Skeletal muscle tissue (tissue), 4 donors: ENCODE measurements around the gene PARP9. TPM values are rescaled to one million over a fixed set of nuclear protein-coding genes. Genes with fewer than 3 reads are reported as not detected.
A peak's percentile ranks its signal among the peaks of the same experiment; 100 is the strongest.
"Not testable (repeated sequence)": the region's sequence is repeated elsewhere in the genome, so short reads cannot be mapped to it uniquely, and the experiment has no call there.

Experiments used
- H3K27ac ChIP-seq: one replicate; pipeline ENCODE4 v1.7.0; 2013; ENCODE audit warnings: mild to moderate bottlenecking, low read depth, low read length, inconsistent platforms
- H3K27me3 ChIP-seq, 3 donors: one replicate each; pipeline ENCODE4 v1.7.0; 2013; ENCODE audit warnings: low read length in 3 of 3; ENCODE audit not compliant: control insufficient read depth in 3 of 3, insufficient read depth in 3 of 3
- H3K36me3 ChIP-seq, 3 donors: one replicate each; pipeline ENCODE4 v1.7.0; 2013; ENCODE audit warnings: low read length in 3 of 3; ENCODE audit not compliant: control insufficient read depth in 3 of 3, insufficient read depth in 3 of 3
- H3K4me1 ChIP-seq, 3 donors: one replicate each; pipeline ENCODE4 v1.7.0; 2013; ENCODE audit warnings: low read length in 3 of 3, mild to moderate bottlenecking in 3 of 3; ENCODE audit not compliant: control insufficient read depth in 3 of 3, insufficient read depth in 3 of 3
- H3K4me3 ChIP-seq, 3 donors: one replicate each; pipeline ENCODE4 v1.7.0; 2013; ENCODE audit warnings: low read length in 3 of 3
- H3K9ac ChIP-seq, 3 donors: one replicate each; pipeline ENCODE4 v1.7.0; 2013; ENCODE audit warnings: low read length in 3 of 3, mild to moderate bottlenecking in 3 of 3, moderate library complexity in 2 of 3, low read depth in 1 of 3
- H3K9me3 ChIP-seq, 3 donors: one replicate each; pipeline ENCODE4 v1.7.0; 2013; ENCODE audit warnings: low read length in 3 of 3; ENCODE audit not compliant: control insufficient read depth in 3 of 3
- total RNA-seq: library from RNA; depleted of rRNA; stranded (reverse); fragments of >200 nt; gene quantifications from one replicate; pipeline ENCODE4 v1.2.3, GENCODE V29; 2014
- donor health status: Osteomylitis.

The PARP9 gene
- total RNA-seq, 1 donor from 2014 or later: 15.1 TPM

DNA sequence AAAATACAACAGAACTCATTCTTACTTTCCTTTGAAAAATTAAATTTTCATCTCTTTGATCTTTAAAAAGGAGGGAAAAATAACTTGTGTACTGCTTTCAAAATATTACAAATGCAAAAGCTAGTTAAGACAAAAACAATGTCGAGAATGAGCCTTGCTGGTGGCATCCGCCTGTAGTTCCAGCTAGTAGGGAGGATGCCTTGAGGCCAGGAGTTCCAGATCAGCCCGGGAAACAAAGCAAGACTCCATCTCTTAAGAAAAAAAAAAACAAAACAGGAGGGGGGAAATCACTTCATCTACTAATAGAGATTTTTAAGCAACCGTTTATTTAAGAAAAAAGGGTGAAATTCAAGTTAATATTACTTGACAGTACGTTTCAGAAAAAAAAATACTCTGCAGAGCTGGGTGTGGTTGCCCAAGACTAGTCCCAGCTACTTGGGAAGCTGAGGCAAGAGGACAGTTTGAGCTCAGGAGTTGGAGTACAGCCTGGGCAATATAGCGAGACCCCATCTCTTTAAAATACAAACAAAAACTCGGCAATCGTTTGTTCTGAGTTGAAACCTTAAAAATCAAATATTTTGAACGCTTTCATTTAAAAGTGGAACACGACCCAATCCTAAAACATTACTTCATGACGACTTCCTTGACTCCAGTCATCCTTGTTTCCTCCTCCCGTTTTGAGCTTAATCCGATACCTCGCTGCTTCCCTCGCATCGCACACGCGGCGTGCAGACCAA is 50.5 kb downstream of the PARP9 start:
- Histone ChIP-seq H3K9me3 (no peaks in the 10 kb centered on the region), H3K4me3 (peak overlapping the region; percentile 73 to 87 (median 86)), H3K4me1 (peaks cover 18 to 25% (median 23%) of the 10 kb centered on the region in 3 donors), H3K36me3 (no peaks in the 10 kb centered on the region), H3K27ac (peak overlapping the region; percentile 100), H3K9ac (peak overlapping the region; percentile 73 to 99 (median 97)), H3K27me3 (no peaks in the 10 kb centered on the region)

DNA sequence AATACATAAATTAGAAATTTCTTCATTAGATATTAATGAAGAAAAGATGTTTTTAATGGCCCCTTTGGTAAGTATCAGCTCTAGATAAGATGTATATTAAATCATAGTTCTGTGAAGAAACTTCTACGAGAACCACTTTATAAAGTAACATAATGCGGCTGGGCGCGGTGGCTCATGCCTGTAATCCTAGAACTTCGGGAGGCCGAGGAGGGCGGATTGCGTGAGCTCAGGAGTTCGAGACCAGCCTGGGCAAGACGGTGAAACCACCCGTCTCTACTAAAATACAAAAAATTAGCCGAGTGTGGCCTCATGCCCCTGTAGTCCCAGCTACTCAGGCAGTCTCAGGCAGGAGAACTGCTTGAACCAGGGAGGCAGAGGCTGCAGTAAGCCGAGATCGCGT is 51.8 kb downstream of the PARP9 start:
- H3K4me1 ChIP-seq: peaks cover 22 to 26% (median 25%) of the 10 kb centered on the region in 3 donors
- no peaks in the 10 kb centered on the region for H3K9me3 ChIP-seq
- no peaks in the 10 kb centered on the region for H3K27me3 ChIP-seq
- H3K9ac ChIP-seq: peak overlapping the region in 1 of 3 donors; percentile 28
- no peak overlapping the region for H3K4me3 ChIP-seq
- H3K36me3 ChIP-seq: no peaks in the 10 kb centered on the region
- H3K27ac ChIP-seq: peak overlapping the region; percentile 100

DNA sequence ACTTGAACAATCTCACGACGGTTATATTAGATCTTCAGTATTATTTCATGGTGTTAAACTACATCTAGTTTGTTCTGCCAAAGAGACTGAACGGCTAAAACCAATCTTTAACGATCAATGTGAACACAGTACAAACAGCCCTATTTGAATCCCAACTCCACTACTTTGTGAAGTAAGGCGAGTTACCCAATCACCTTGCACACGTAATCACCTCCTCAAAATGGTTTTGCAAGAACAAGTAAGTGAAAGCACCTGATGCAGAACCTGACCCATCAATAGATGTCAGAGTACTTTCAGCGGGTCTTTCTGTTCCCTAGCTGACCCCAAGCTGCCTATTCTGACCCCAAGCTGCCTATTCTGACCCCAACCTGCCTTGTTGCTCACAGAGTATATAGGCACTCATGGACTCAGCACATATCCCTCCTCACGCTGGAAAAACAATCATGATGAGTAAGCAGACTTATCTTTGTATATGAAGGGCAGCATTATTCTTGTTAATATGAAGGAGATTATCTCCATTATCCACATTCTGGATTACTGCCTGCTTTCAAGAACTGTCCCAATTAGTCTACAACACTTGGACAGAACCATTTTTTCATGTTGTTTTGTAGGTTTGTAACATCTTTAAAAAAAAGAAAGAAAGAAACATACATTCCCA is 53.1 kb downstream of the PARP9 start:
- Histone ChIP-seq H3K27ac (peak overlapping the region; percentile 39), H3K4me1 (peaks cover 22 to 26% (median 25%) of the 10 kb centered on the region in 3 donors), H3K27me3 (no peaks in the 10 kb centered on the region), H3K36me3 (no peaks in the 10 kb centered on the region), H3K9ac (no peak overlapping the region), H3K4me3 (no peak overlapping the region), H3K9me3 (no peaks in the 10 kb centered on the region)

DNA sequence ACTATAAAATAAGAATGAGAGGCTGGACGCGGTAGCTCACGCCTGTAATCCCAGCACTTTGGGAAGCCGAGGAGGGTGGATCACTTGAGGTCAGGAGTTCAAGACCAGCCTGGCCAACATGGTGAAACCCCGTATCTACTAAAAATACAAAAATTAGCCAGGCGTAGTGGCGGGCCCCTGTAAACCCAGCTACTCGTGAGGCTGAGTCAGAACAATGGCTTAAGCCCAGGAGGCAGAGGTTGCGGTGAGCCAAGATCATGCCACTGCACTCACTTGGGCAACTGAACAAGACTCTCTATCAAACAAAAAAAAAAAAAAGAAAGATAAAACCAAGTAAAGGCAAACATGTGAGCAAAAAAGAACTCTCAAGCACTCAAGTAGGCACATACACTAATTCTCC is 55.2 kb downstream of the PARP9 start:
- H3K36me3 ChIP-seq, H3K4me3 ChIP-seq, H3K9ac ChIP-seq, H3K9me3 ChIP-seq, H3K27me3 ChIP-seq: not testable (repeated sequence)
- Histone ChIP-seq H3K4me1 (peaks cover 21 to 26% (median 25%) of the 10 kb centered on the region in 3 donors), H3K27ac (peak overlapping the region; percentile 76)

DNA sequence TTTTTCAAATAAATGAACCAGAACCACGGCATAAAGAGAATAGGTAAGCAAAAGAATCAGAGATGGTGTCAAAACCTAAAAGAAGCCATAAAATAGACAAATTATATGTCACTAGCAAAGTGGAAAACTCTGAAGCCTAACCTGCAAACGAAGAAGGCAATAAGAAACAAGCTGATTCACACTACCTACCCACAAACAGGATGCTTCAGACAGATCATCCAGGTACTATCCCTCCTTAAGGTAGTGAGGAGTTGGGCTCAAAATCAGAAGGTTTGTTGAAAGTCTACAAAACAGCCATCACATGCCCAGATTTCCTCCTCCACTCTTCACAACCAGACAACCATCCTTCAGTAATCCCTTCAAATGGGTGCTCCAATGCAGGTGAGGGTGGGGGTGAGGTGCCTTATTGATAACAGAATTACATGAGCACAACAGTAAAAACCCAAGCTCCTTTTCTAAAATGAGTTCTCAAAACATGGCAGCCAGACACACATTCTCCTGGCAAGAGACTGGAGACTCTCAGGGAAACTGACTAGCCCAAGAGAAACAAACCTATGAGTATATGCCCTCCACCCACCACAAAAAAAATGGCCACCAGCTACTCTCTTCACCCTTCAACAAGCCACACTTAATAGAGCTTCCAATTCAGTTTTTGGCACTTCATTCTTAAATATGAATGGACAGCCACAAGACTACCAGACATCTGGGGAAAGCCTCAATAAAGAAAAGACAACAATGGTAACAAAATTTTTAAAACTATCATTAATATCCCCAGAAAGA is 55.8 kb downstream of the PARP9 start:
- Histone ChIP-seq H3K27ac (peak overlapping the region; percentile 76), H3K4me3 (no peak overlapping the region), H3K4me1 (peaks cover 21 to 25% (median 22%) of the 10 kb centered on the region in 3 donors), H3K9me3 (no peaks in the 10 kb centered on the region), H3K27me3 (no peaks in the 10 kb centered on the region), H3K9ac (no peak overlapping the region), H3K36me3 (no peaks in the 10 kb centered on the region)

DNA sequence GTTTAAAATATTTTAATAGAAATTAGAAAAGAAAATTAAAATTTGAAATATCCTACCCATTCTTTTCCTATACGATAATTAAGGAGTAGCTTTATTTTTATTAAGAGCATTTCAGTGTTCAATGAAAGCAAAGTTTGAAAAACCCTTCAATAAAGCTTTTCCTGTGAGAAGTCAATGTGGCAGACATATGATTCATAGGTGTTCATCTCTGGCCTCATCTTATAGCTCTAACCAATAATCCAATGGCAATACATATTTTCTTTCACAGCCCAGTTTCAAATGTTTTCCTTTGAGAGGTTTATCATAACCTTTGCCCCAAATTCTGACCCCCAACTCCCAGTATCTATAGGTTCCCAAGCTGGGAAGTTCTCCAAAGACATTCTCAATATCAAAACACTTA is 57.6 kb downstream of the PARP9 start:
- no peak overlapping the region for H3K4me3 ChIP-seq
- no peak overlapping the region for H3K9ac ChIP-seq
- H3K9me3 ChIP-seq: no peaks in the 10 kb centered on the region
- peaks cover 18 to 22% (median 20%) of the 10 kb centered on the region in 3 donors for H3K4me1 ChIP-seq
- no peaks in the 10 kb centered on the region for H3K36me3 ChIP-seq
- no peaks in the 10 kb centered on the region for H3K27me3 ChIP-seq
- no peak overlapping the region for H3K27ac ChIP-seq

DNA sequence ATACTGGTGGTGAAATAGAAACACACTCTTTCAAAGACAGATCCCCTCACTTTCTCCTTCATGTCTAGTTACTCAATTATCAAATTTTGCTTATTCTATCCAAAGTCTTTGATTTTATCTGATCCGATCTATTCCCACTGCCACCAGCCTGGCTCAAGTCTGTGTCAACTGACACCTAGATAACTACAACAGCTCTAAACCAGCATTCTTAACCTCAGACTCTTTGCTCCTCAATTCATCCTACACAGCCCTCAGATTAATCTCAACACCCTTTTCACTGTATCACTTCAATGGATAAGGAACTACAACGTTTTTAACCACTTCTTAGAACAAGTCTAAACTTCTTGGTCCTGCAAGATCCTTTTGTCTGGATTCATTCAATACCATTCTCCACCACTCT is 58.4 kb downstream of the PARP9 start:
- no peaks in the 10 kb centered on the region for H3K36me3 ChIP-seq
- H3K9ac ChIP-seq: no peak overlapping the region
- H3K27ac ChIP-seq: no peak overlapping the region
- no peaks in the 10 kb centered on the region for H3K27me3 ChIP-seq
- no peak overlapping the region for H3K4me3 ChIP-seq
- no peaks in the 10 kb centered on the region for H3K9me3 ChIP-seq
- peaks cover 10 to 19% (median 16%) of the 10 kb centered on the region in 3 donors for H3K4me1 ChIP-seq

DNA sequence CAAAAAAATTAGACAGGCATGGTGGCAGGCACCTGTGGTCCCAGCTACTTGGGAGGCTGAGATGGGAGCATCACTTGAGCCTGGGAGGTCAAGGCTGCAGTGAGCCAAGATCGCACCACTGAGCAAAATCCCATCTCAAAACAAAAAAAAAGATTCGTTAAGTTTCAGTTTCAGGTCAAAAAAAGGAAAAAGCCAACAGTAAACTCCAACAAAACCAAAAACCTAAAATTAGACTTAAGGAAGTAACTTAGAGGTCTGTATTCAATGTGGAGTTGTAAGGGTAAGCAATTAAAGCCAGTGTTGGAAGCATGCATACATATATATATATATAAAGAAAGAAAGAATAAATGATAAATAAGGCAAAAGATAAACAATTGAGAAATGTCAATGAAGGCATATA is 61.2 kb downstream of the PARP9 start:
- Histone ChIP-seq H3K27ac (no peak overlapping the region), H3K4me1 (peaks cover 5 to 17% (median 10%) of the 10 kb centered on the region in 3 donors), H3K36me3 (no peaks in the 10 kb centered on the region), H3K9ac (no peak overlapping the region), H3K4me3 (no peak overlapping the region), H3K27me3 (no peaks in the 10 kb centered on the region), H3K9me3 (no peaks in the 10 kb centered on the region)

DNA sequence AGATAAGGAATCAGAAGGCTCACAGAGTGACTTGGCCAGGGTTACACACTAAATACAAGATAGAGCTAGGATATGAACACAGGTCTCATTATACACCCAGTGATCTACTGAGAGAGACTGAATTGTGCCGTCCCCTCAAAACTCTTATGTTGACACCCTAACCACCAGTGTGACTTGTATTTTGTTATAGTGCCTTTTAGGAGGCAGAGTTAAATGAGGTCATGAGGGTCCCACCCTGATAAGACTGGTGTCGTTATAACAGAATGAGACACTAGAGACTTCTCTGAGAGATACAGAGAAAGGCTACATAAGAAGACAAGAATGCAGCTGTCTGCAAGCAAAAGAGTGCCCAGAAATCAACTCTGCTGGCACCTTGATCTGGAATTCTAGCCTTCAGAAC is 62.0 kb downstream of the PARP9 start:
- Histone ChIP-seq H3K36me3 (no peaks in the 10 kb centered on the region), H3K27me3 (no peaks in the 10 kb centered on the region), H3K9me3 (no peaks in the 10 kb centered on the region), H3K4me3 (no peak overlapping the region), H3K4me1 (peaks cover 10 to 19% (median 10%) of the 10 kb centered on the region in 3 donors), H3K9ac (no peak overlapping the region), H3K27ac (no peak overlapping the region)

DNA sequence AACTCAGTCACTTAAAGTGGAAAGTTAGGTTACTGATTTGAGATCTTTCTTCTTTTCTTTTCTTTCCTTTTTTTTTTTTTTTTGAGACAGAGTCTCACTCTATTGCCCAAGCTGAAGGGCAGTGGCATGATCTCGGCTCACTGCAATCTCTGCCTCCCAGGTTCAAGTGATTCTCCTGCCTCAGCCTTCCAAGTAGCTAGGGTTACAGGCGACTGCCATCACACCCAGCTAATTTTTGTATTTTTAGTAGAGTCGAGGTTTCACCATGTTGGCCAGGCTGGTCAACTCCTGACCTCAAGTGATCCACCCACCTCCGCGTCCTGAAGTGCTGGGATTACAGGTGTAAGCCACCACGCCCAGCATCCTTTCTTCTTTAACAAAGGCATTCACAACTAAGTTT is 63.1 kb downstream of the PARP9 start:
- H3K9me3 ChIP-seq, H3K4me3 ChIP-seq, H3K27me3 ChIP-seq, H3K36me3 ChIP-seq, H3K9ac ChIP-seq, H3K27ac ChIP-seq: not testable (repeated sequence)
- H3K4me1 ChIP-seq: peaks cover 10 to 19% (median 11%) of the 10 kb centered on the region in 3 donors
